H9 (cell line): ENCODE measurements around the gene PTGES2. TPM values are rescaled to one million over a fixed set of nuclear protein-coding genes. Genes with fewer than 3 reads are reported as not detected.

Experiments used
- DNase-seq: peaks from one replicate; pipeline ENCODE4 v3.0.0-alpha.2; 2017
- H2AFZ ChIP-seq: one replicate; pipeline ENCODE4 v1.6.1; 2013; ENCODE audit warnings: mild to moderate bottlenecking, low read length, control low read depth, moderate library complexity
- H2AK5ac ChIP-seq: 2 replicates; pipeline ENCODE4 v1.6.1; 2013; ENCODE audit warnings: low read length, control low read depth, mixed read lengths; ENCODE audit not compliant: insufficient read length
- H2BK120ac ChIP-seq: one replicate; pipeline ENCODE4 v1.6.1; 2013; ENCODE audit warnings: low read depth, mild to moderate bottlenecking, low read length, control low read depth, inconsistent platforms; ENCODE audit not compliant: poor library complexity, severe bottlenecking
- H2BK12ac ChIP-seq: 2 replicates; pipeline ENCODE4 v1.6.1; 2013; ENCODE audit warnings: low read length, control low read depth, mixed read lengths, low read depth; ENCODE audit not compliant: insufficient read length
- H2BK15ac ChIP-seq: 2 replicates; pipeline ENCODE4 v1.6.1; 2013; ENCODE audit warnings: low read depth, low read length, control low read depth
- H2BK20ac ChIP-seq: one replicate; pipeline ENCODE4 v1.6.1; 2013; ENCODE audit warnings: low read depth, mild to moderate bottlenecking, low read length, control low read depth, inconsistent platforms; ENCODE audit not compliant: poor library complexity, severe bottlenecking
- H2BK5ac ChIP-seq: 2 replicates; pipeline ENCODE4 v1.6.1; 2013; ENCODE audit warnings: low read length, control low read depth, mixed read lengths; ENCODE audit not compliant: insufficient read length
- H3K14ac ChIP-seq: 2 replicates; pipeline ENCODE4 v1.6.1; 2013; ENCODE audit warnings: low read length, control low read depth; ENCODE audit not compliant: insufficient read depth
- H3K18ac ChIP-seq: 2 replicates; pipeline ENCODE4 v1.6.1; 2013; ENCODE audit warnings: low read depth, mild to moderate bottlenecking, mixed read lengths, low read length, control low read depth; ENCODE audit not compliant: insufficient read length
- H3K23ac ChIP-seq: 2 replicates; pipeline ENCODE4 v1.6.1; 2013; ENCODE audit warnings: low read length, control low read depth, mixed read lengths, low read depth; ENCODE audit not compliant: insufficient read length
- H3K23me2 ChIP-seq: 2 replicates; pipeline ENCODE4 v1.6.1; 2013; ENCODE audit warnings: low read depth, mild to moderate bottlenecking, mixed read lengths, low read length, control low read depth; ENCODE audit not compliant: insufficient read length, poor library complexity, severe bottlenecking
- H3K27ac ChIP-seq: 2 replicates; pipeline ENCODE4 v1.5.1; 2013; ENCODE audit warnings: low read length, control low read depth, mixed read lengths, low read depth; ENCODE audit not compliant: insufficient read length
- H3K27me3 ChIP-seq: 2 replicates; pipeline ENCODE4 v1.6.1; 2013; ENCODE audit warnings: low read length, control low read depth, inconsistent platforms; ENCODE audit not compliant: insufficient read depth
- H3K4ac ChIP-seq: 2 replicates; pipeline ENCODE4 v1.6.1; 2013; ENCODE audit warnings: low read depth, mild to moderate bottlenecking, control low read depth, inconsistent platforms, low read length, moderate library complexity
- H3K4me1 ChIP-seq: 2 replicates; pipeline ENCODE4 v1.6.1; 2013; ENCODE audit warnings: low read length, control low read depth, inconsistent platforms; ENCODE audit not compliant: insufficient read depth
- H3K4me2 ChIP-seq: 2 replicates; pipeline ENCODE4 v1.6.1; 2013; ENCODE audit warnings: low read length, control low read depth, mixed read lengths; ENCODE audit not compliant: insufficient read length, insufficient read depth
- H3K56ac ChIP-seq: 2 replicates; pipeline ENCODE4 v1.6.1; 2013; ENCODE audit warnings: low read depth, mild to moderate bottlenecking, mixed read lengths, low read length, control low read depth; ENCODE audit not compliant: insufficient read length
- H3K79me1 ChIP-seq: 2 replicates; pipeline ENCODE4 v1.6.1; 2013; ENCODE audit warnings: low read depth, mild to moderate bottlenecking, moderate library complexity, low read length, control low read depth, inconsistent platforms; ENCODE audit not compliant: insufficient read depth, poor library complexity, severe bottlenecking
- H3K79me2 ChIP-seq: 2 replicates; pipeline ENCODE4 v1.6.1; 2013; ENCODE audit warnings: low read length, control low read depth, inconsistent platforms; ENCODE audit not compliant: insufficient read depth
- H3K9ac ChIP-seq: 2 replicates; pipeline ENCODE4 v1.6.1; 2013; ENCODE audit warnings: low read length, control low read depth, mixed read lengths; ENCODE audit not compliant: insufficient read length; ENCODE audit errors: extremely low read depth
- H3K9me3 ChIP-seq: one replicate; pipeline ENCODE4 v1.6.1; 2013; ENCODE audit warnings: low read depth, low read length, inconsistent platforms; ENCODE audit not compliant: control insufficient read depth
- H3T11ph ChIP-seq: one replicate; pipeline ENCODE4 v1.6.1; 2013; ENCODE audit warnings: mild to moderate bottlenecking, low read length, control low read depth, inconsistent platforms
- H4K20me1 ChIP-seq: one replicate; pipeline ENCODE4 v1.6.1; 2013; ENCODE audit not compliant: control insufficient read depth, insufficient read length, insufficient read depth
- H4K5ac ChIP-seq: 2 replicates; pipeline ENCODE4 v1.6.1; 2013; ENCODE audit warnings: low read depth, mild to moderate bottlenecking, mixed read lengths, low read length, control low read depth; ENCODE audit not compliant: insufficient read length
- H4K8ac ChIP-seq: replicated peaks from 2 replicates; pipeline ENCODE4 v1.6.1; 2013; ENCODE audit warnings: low read length, control low read depth, mixed read lengths, low read depth; ENCODE audit not compliant: insufficient read length
- H4K91ac ChIP-seq: 2 replicates; pipeline ENCODE4 v1.6.1; 2013; ENCODE audit warnings: low read depth, mild to moderate bottlenecking, moderate library complexity, mixed read lengths, low read length, control low read depth; ENCODE audit not compliant: insufficient read length
- H3K27ac Mint-ChIP-seq, 3 experiments: 2 replicates in 2 of 3; 3 replicates in 1 of 3; pipeline ENCODE4 v1.8.0; 2020 to 2021; ENCODE audit warnings: mixed read lengths in 3 of 3, mild to moderate bottlenecking in 1 of 3, moderate library complexity in 1 of 3
- H3K27me3 Mint-ChIP-seq: 2 replicates; pipeline ENCODE4 v1.8.0; 2021; ENCODE audit warnings: low read depth, mild to moderate bottlenecking, moderate library complexity, mixed read lengths
- H3K36me3 Mint-ChIP-seq, 3 experiments: 2 replicates in 2 of 3; 3 replicates in 1 of 3; pipeline ENCODE4 v1.8.0; 2020 to 2021; ENCODE audit warnings: low read depth in 3 of 3, mixed read lengths in 3 of 3; ENCODE audit not compliant: insufficient read depth in 1 of 3
- H3K4me1 Mint-ChIP-seq, 2 experiments: 2 replicates each; pipeline ENCODE4 v1.8.0; 2020; ENCODE audit warnings: mixed read lengths in 2 of 2
- H3K4me3 Mint-ChIP-seq, 2 experiments: 2 replicates in 1 of 2; 3 replicates in 1 of 2; pipeline ENCODE4 v1.8.0; 2020 to 2021; ENCODE audit warnings: mild to moderate bottlenecking in 2 of 2, mixed read lengths in 2 of 2, moderate library complexity in 1 of 2
- H3K9me3 Mint-ChIP-seq, 2 experiments: 2 replicates in 1 of 2; 3 replicates in 1 of 2; pipeline ENCODE4 v1.8.0; 2020; ENCODE audit warnings: mild to moderate bottlenecking in 2 of 2, mixed read lengths in 2 of 2, moderate library complexity in 1 of 2
- WGBS: extraction: QIAGEN DNeasy Blood & Tissue Kit; methylation state at CpG from one replicate; pipeline ENCODE4 v1.1.7; 2013; ENCODE audit warnings: missing lambda C conversion rate, low lambda C conversion rate, mixed read lengths; ENCODE audit not compliant: insufficient read length; ENCODE audit errors: extremely low coverage; 5-methylcytosine and 5-hydroxymethylcytosine counted together
- total RNA-seq: library from RNA; stranded (reverse); gene quantifications from 2 replicates; pipeline ENCODE4 v1.2.1, GENCODE V29; 2021
- TF ChIP-seq, protein P1 (sequence below): fragments of 200-600 bp; sonication (generic); conservative IDR thresholded peaks from 3 replicates; pipeline ENCODE4 v1.8.0; 2021; ENCODE audit warnings: antibody characterized with exemption, mild to moderate bottlenecking

PTGES2 gene
- total RNA-seq, 1 experiment from 2014 or later = 63.9 TPM

DNA sequence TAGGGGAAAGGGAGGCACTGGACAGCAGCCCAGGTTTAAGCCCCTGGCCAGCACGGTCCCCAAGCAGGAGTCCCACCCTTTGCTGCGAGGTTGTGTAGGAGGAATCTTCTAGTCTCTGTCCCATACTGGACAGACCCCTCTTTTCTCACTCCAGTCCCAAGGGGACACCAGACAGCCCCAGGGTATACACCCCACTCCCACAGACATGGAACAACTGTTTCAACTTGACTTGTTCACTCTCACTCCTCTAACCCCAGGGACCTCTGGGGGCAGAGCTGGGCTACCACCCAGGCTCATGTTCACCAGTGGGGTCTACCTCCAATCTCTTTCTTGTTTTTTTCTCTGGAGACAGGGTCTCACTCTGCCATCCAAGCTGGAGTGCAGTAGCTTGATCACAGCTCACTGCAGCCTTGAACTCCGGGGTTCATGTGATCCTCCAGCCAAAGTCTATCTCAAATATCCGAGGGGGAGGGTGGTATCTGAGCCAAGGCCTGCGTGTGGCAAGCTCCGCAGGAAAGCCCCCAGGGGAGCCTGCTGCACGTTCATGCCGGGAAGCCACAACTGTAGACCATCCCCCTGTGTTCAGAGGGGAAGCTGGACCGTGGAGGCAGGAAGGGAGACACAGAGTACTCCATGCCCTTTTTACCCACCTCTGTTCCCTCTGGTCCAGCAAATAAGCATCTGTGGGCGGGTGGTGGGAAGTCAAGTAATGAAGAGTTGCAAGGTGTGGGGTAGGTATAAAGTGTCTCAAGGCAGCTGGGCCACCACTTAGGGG lies 1.8 kb downstream of the PTGES2 start:
- Mint-ChIP-seq H3K4me1 (peaks cover 13 to 16% of the 10 kb centered on the region in 2 experiments), H3K9me3 (peaks cover 9 to 12% of the 10 kb centered on the region in 2 experiments), H3K27ac (no peak overlapping the region), H3K4me3 (peak overlapping the region; percentile 84 to 91), H3K36me3 (peaks cover 26 to 44% (median 32%) of the 10 kb centered on the region in 3 experiments), H3K27me3 (peaks cover 17% of the 10 kb centered on the region)
- Histone ChIP-seq H4K91ac (no peak overlapping the region), H2BK5ac (no peak overlapping the region), H2BK12ac (no peak overlapping the region), H2BK15ac (no peak overlapping the region), H2AFZ (no peak overlapping the region), H3K79me2 (no peaks in the 10 kb centered on the region), H3K27me3 (0 out of 2 replicates have a peak, but pooled peaks cover 3% of the 10 kb centered on the region), H3K9ac (no peak overlapping the region), H2BK20ac (no peak overlapping the region), H3K23ac (no peak overlapping the region), H2AK5ac (no peak overlapping the region), H3K18ac (no peak overlapping the region), H3T11ph (no peak overlapping the region), H3K56ac (no peak overlapping the region), H3K4me1 (no peaks in the 10 kb centered on the region), H2BK120ac (no peak overlapping the region), H3K27ac (no peak overlapping the region), H3K23me2 (peaks cover 12% of the 10 kb centered on the region), H3K79me1 (no peaks in the 10 kb centered on the region), H4K20me1 (no peaks in the 10 kb centered on the region), H3K14ac (no peak overlapping the region), H4K5ac (no peak overlapping the region), H3K9me3 (no peaks in the 10 kb centered on the region), H3K4ac (no peak overlapping the region), H3K4me2 (no peak overlapping the region), H4K8ac (no peak overlapping the region)
- DNase-seq = no peak
- no CpG with 5 or more reads among the region's 10 CpGs for WGBS
- TF ChIP-seq, protein P1, sequence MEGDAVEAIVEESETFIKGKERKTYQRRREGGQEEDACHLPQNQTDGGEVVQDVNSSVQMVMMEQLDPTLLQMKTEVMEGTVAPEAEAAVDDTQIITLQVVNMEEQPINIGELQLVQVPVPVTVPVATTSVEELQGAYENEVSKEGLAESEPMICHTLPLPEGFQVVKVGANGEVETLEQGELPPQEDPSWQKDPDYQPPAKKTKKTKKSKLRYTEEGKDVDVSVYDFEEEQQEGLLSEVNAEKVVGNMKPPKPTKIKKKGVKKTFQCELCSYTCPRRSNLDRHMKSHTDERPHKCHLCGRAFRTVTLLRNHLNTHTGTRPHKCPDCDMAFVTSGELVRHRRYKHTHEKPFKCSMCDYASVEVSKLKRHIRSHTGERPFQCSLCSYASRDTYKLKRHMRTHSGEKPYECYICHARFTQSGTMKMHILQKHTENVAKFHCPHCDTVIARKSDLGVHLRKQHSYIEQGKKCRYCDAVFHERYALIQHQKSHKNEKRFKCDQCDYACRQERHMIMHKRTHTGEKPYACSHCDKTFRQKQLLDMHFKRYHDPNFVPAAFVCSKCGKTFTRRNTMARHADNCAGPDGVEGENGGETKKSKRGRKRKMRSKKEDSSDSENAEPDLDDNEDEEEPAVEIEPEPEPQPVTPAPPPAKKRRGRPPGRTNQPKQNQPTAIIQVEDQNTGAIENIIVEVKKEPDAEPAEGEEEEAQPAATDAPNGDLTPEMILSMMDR = no peak
